Posterior cingulate gyrus (tissue), 11 donors: ENCODE data around the gene ZNF281.
A peak's percentile ranks its signal among the peaks of the same experiment; 100 is the strongest.
"Not testable (repeated sequence)": the region's sequence is repeated elsewhere in the genome, so short reads cannot be mapped to it uniquely, and the experiment has no call there.

ENCODE experiments used
- DNase-seq, 10 donors: peaks; one replicate each; pipeline versions ENCODE4 v3.0.0 to v3.0.0-alpha.2; 2020 to 2021; ENCODE audit warnings: mixed read lengths in 3 of 10
- intact Hi-C: fragments of 100-400 bp; cut with DNase I; formaldehyde crosslinking; loops from one replicate; pipeline ENCODE4 v1.15.1; 2023

ZNF281 gene

GRCh38 chr1:200429221-200429751 lies 19.4 kb upstream of the ZNF281 start:
- intact Hi-C loops: no loop called here

DNA sequence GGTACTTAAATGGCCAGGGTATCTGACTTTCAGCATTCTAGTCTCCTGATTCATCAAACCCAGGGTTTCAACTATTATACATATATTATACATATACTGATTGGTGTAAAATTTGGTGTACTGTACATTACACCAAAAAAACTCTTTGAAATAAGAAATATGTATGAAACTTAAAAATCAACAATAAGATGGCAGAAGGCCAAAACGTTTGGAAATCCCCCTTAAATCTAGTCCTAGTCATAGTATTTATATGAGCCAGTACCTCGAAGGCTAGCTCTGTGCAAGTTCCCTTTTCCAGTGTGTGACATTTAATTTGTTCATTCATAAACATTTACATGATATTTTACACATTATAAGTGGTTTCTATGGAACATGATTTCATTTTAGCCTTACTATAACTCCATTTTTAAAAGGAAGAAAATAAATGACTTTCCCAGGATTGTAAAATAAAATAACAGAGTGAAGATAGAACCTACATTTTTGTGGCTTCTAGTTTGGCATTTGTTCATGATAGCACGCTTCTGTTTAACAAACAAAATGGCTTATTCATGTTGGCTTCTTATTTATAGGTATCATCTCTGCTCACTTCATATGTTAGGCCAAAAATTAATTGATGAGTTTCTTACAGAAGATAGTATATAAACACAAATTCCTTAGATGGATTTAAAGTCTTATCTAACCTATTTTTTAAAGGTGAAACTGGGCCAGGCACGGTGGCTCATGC lies 18.8 kb upstream of the ZNF281 start:
- intact Hi-C loops: no loop called here
- DNase-seq: no peak

More at GRCh38 chr1:200429221-200429751, 19.4 kb upstream of the ZNF281 start:
- DNase-seq: no peak

DNA sequence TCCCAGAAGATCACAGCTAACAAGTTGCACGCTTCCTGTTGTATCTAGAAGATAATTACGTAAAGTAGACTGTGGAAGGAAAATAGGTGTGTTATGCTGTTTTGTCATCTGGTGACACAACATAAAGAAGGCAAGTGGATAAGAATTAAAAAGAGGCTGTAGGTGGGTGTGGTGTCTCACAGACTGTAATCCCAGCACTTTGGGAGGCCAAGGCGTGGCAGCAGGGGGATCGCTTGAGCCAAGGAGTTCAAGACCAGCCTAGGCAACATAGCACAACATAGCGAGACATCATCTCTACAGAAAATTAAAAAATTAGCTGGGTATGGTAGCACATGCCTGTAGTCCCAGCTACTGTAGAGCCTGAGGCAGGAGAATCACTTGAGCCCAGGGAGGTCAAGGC lies 17.9 kb upstream of the ZNF281 start:
- intact Hi-C loops: no loop called here
- DNase-seq: no peak

- no peak for DNase-seq
- intact Hi-C loops: no loop called here
Measured at GRCh38 chr1:200426196-200426595, 16.4 kb upstream of the ZNF281 start.

- intact Hi-C loops: no loop called here
Measured at GRCh38 chr1:200423235-200423634, 13.4 kb upstream of the ZNF281 start.

GRCh38 chr1:200422211-200422610 lies 12.4 kb upstream of the ZNF281 start:
- intact Hi-C loops: no loop called here
- DNase-seq: no peak

More at GRCh38 chr1:200423235-200423634, 13.4 kb upstream of the ZNF281 start:
- no peak for DNase-seq

DNA sequence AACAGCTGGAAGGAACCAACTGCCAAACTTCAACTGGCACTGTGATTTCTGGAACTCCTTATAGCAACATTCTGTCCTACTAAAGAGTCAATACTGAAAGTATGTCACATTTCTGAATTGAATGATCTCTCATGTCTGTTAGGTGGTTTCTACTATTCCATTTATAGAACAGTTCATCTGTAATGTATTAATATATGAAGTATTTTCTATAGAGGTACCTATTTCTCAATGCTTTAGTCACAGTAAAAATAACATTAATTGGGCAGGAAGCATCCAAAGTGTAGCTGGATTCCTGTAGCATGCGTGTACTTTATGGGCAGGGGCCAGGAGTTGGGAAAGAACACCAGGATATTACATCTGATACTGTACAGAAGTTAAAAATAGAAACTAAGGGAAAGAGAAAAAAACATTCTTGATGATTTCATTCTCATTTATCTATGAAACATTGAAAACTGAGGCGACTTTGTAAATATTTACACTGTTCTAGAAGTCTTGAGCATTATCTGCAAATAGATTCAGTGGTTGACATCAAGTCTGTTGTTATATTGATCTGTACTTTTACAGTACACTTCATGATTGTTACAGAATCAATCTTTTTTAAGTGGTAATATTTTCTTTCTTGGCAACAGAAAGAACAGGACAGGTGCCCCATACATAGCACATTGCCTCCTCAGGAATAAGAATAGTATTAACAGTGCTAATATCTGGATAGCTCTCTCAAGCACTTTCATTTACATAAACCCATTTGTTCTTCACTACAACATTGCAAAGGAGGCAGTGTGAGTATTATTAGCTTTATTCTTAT lies 6.2 kb upstream of the ZNF281 start:
- intact Hi-C loops: no loop called here
- no peak for DNase-seq

- intact Hi-C loops: no loop called here
Measured at GRCh38 chr1:200415227-200415626, 5.4 kb upstream of the ZNF281 start.

GRCh38 chr1:200414657-200415056 lies 4.8 kb upstream of the ZNF281 start:
- DNase-seq: no peak
- intact Hi-C loops: no loop called here

More at GRCh38 chr1:200415227-200415626, 5.4 kb upstream of the ZNF281 start:
- DNase-seq: no peak

- intact Hi-C loops, DNase-seq: not testable (repeated sequence)
Measured at GRCh38 chr1:200413766-200414165, 3.9 kb upstream of the ZNF281 start.

DNA sequence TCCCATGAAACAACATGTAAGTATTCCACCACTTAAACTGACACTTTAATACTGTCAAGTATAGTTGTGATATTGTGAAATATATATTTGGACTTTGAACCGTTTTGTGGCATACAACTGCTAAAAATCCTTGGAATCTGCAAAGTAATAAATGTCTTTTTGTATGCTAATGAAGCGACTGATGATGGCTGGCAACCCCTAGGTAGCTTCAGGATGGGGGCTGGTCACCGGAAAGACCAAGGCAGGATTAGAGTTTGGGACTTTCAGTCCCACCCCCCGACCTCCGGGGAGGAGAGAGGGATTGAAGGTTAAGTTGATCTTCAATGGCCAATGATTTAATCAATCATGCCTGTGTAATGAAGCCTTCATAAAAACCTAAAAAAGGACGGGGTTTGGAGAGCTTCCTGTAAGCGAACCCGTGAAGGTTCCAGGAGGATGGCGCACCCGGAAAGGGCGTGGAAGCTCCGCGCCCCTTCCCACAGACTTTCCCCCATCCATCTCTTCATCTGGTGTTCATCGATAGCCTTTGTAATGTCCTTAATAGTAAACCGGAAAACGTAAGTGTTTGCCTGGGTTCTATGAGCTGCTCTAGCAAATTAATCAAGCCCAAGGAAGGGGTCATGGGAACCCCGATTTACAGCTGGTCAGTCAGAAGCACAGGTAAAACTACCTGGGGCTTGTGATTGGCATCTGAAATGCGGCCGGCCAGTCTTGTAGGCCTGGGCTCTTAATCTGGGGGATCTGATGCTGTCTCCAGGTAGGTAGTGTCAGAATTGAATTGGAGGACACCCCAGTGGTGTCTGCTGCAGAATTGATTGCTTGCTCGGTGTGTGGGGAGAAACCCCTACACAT lies 1.8 kb upstream of the ZNF281 start:
- intact Hi-C loops: no loop called here
- DNase-seq: peak in 1 of 10 donors; percentile 66

GRCh38 chr1:200410566-200410878 lies 686 bp upstream of the ZNF281 start:
- intact Hi-C loops: no loop called here
- no peak for DNase-seq

DNA sequence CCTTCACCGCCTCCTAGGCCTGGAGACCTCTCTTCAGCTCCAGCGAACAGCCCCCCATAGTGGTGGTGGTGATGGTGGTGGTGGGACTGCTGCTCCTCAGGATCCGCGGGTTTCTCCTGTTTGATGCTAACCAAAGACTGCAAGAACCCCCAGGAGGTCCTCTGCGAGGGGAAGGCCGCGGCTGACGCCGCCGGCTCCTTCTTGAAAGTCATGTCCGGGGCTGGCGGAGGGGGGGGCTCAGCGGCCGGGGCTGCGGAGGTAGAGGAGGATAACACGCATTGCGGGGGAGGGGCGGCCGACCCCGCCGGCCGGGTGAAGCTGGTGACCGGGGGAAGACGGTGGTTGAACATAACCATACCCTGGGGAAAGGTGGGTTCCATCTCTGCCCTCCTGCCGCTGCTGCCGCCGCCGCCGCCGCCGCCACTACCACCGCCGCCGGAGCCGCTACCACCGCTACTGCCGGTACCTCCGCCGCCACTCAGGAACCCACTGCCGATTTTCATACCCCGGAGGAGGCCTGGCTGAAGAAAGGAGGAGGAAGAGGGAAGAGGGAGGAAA lies 554 bp downstream of the ZNF281 start:
- peak in 8 of 10 donors; percentile 13 to 79 (median 30) for DNase-seq
- intact Hi-C loops: loop anchor here (5.0 kb wide), 1 partner anchor 107 kb away; no protein-coding TSS in a partner anchor

- intact Hi-C loops: loop anchor here (5.0 kb wide), 1 partner anchor 104 kb away; no protein-coding TSS in a partner anchor
Measured at GRCh38 chr1:200406161-200406797, 3.6 kb downstream of the ZNF281 start.

DNA sequence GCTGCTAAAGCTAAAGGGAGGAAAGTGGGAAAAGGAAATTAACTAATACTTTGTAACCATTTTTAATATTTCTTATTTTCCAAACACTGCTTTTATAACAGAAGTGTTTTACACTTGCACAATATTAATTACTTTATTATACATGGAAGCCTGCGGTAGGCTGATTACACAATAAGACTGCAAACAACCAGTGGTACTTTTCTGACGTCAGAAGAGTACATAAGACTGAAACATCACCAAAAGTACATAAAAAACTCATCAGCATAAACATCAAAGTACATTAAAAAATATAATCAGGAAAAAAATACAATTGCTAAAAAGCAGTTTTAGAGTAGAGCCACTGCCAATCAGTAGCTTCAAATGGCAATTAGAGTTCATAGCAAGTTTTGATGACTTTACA lies 4.6 kb downstream of the ZNF281 start:
- DNase-seq: no peak
- intact Hi-C loops: loop anchor here (5.0 kb wide), 1 partner anchor 103 kb away; no protein-coding TSS in a partner anchor

More at GRCh38 chr1:200406161-200406797, 3.6 kb downstream of the ZNF281 start:
- DNase-seq: no peak

DNA sequence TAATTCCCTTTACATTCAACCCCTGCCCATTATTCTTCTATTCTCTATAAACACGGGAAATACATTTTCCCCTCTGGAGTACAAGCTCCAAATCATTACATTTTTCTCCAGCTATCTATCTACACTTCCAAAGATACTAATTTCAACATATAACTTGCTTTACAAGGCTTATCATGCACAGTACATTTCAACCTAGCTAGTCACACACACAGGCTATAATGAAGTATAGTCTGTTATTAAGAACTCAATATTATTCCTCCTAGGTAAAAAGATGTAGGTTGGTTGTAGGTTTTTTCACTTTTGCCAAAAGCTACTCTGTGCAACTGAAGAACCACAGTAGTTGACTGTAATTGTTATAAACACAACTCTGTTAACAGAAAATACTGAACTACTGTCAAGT lies 8.1 kb downstream of the ZNF281 start:
- intact Hi-C loops: no loop called here
- no peak for DNase-seq

GRCh38 chr1:200401263-200401662 lies 8.6 kb downstream of the ZNF281 start:
- DNase-seq: no peak
- intact Hi-C loops: no loop called here

DNA sequence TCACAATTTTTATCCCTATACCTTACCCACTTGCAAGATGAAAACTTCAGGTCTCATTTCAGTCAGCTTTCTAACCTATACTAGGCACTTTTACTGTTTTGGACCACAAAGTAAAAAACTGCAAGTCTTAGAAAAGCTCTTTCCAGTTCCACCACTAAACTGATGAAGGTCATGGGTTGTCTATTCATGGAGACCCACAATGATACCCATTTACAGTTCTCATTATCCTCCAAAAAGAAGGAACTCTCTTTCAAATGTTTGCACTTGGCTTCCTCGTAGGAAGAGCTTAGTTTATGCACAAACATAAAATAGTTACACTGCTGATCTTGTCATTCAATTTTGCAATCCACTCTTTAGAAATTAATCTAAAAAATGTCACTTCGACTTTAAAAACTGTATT lies 9.3 kb downstream of the ZNF281 start:
- intact Hi-C loops: no loop called here
- DNase-seq: no peak

- DNase-seq: no peak
- intact Hi-C loops: no loop called here
Measured at GRCh38 chr1:200399860-200400259, 10.0 kb downstream of the ZNF281 start.

GRCh38 chr1:200398373-200398772 lies 11.5 kb downstream of the ZNF281 start:
- intact Hi-C loops: no loop called here
- DNase-seq: no peak
